Measurements from ENCODE around the gene THY1.

THY1 gene

GRCh38 chr11:119381181-119381988, 41.6 kb downstream of the THY1 start, which contains the start of gene USP2:
TSS of gene USP2 (minus strand) at chr11:119381690. CDS start at chr11:119373480, 8,210 bp downstream.
- POLR2A ChIA-PET = interaction anchor here (0.9 to 1.4 kb wide), 4 partner anchors 14 to 93 kb away, joined by 3 to 4 read pairs (median 4); no protein-coding TSS in a partner anchor
- peak; percentile 96 for DNase-seq (ENCODE audit: extremely low spot score)
- CTCF ChIA-PET = interaction anchor here (0.6 to 4.2 kb wide), 18 partner anchors 8 to 632 kb away, joined by 3 to 20 read pairs (median 4); no protein-coding TSS in a partner anchor
- TF ChIP-seq L3MBTL2 (conservative IDR thresholded peaks at IDR 0.05) = peak; percentile 97
- no peak for TF ChIP-seq ARNT (IDR thresholded peaks at IDR 0.05)

GRCh38 chr11:119380827-119381180, 42.2 kb downstream of the THY1 start:
- ChIA-PET CTCF (interaction anchor here (0.6 to 4.2 kb wide), 18 partner anchors 9 to 632 kb away, joined by 3 to 20 read pairs (median 4); no protein-coding TSS in a partner anchor), POLR2A (interaction anchor here (0.9 to 1.4 kb wide), 4 partner anchors 14 to 94 kb away, joined by 3 to 4 read pairs (median 4); no protein-coding TSS in a partner anchor)
- no peak for DNase-seq (ENCODE audit: extremely low spot score)
- TF ChIP-seq ARNT (IDR thresholded peaks at IDR 0.05) (no peak), L3MBTL2 (conservative IDR thresholded peaks at IDR 0.05) (peak; percentile 31; the same call in 1 of the 2 replicates), CTBP1 (IDR thresholded peaks at IDR 0.05; ENCODE audit: borderline replicate concordance) (no peak), FOXA1 (IDR thresholded peaks at IDR 0.05) (no peak), LEF1 (IDR thresholded peaks at IDR 0.05; ENCODE audit: borderline replicate concordance) (no peak), BHLHE40 (IDR thresholded peaks at IDR 0.05; ENCODE audit: borderline replicate concordance) (no peak), SP1 (IDR thresholded peaks at IDR 0.05) (no peak), TARDBP (IDR thresholded peaks at IDR 0.05) (no peak)

- ChIA-PET POLR2A (interaction anchor here (1.3 to 1.4 kb wide), 2 partner anchors 19 to 95 kb away, joined by 4 read pairs; no protein-coding TSS in a partner anchor), CTCF (interaction anchor here (0.6 to 4.2 kb wide), 11 partner anchors 9 to 633 kb away, joined by 3 to 20 read pairs (median 4); no protein-coding TSS in a partner anchor)
- no peak for TF ChIP-seq ELF4 (IDR thresholded peaks at IDR 0.05)
- TF ChIP-seq L3MBTL2 (conservative IDR thresholded peaks at IDR 0.05) = no peak
- TF ChIP-seq FOXK2 (IDR thresholded peaks at IDR 0.05) = no peak
- TF ChIP-seq PKNOX1 (IDR thresholded peaks at IDR 0.05) = no peak
- no peak for TF ChIP-seq HDGF (IDR thresholded peaks at IDR 0.05; ENCODE audit: borderline replicate concordance)
- TF ChIP-seq BHLHE40 (IDR thresholded peaks at IDR 0.05; ENCODE audit: borderline replicate concordance) = no peak
- no peak for TF ChIP-seq FOXM1 (IDR thresholded peaks at IDR 0.05; ENCODE audit: borderline replicate concordance)
- TF ChIP-seq CTBP1 (IDR thresholded peaks at IDR 0.05; ENCODE audit: borderline replicate concordance) = no peak
- TF ChIP-seq LEF1 (IDR thresholded peaks at IDR 0.05; ENCODE audit: borderline replicate concordance) = no peak
- TF ChIP-seq TARDBP (IDR thresholded peaks at IDR 0.05) = no peak
- TF ChIP-seq ZNF384 (IDR thresholded peaks at IDR 0.05) = no peak
- TF ChIP-seq FOXA1 (IDR thresholded peaks at IDR 0.05) = no peak
- DNase-seq (ENCODE audit: extremely low spot score) = no peak
Measured at GRCh38 chr11:119380160-119380826, 42.7 kb downstream of the THY1 start.

- TF ChIP-seq CTBP1 (IDR thresholded peaks at IDR 0.05; ENCODE audit: borderline replicate concordance) (no peak), FOXA1 (IDR thresholded peaks at IDR 0.05) (no peak), FOXK2 (IDR thresholded peaks at IDR 0.05) (no peak), ARNT (IDR thresholded peaks at IDR 0.05) (no peak), PKNOX1 (IDR thresholded peaks at IDR 0.05) (no peak), SP1 (IDR thresholded peaks at IDR 0.05) (no peak), FOXM1 (IDR thresholded peaks at IDR 0.05; ENCODE audit: borderline replicate concordance) (no peak), L3MBTL2 (conservative IDR thresholded peaks at IDR 0.05) (no peak), ELF4 (IDR thresholded peaks at IDR 0.05) (no peak), TARDBP (IDR thresholded peaks at IDR 0.05) (no peak), SUZ12 (IDR thresholded peaks at IDR 0.05) (no peak)
- POLR2A ChIA-PET = interaction anchor here (0.8 kb wide), 1 partner anchor 11 kb away, joined by 3 read pairs; no protein-coding TSS in a partner anchor
Measured at GRCh38 chr11:119378851-119379465, 44.0 kb downstream of the THY1 start.

GRCh38 chr11:119377961-119378667, 44.9 kb downstream of the THY1 start:
- ChIA-PET POLR2A (no interaction called here), CTCF (interaction anchor here (1.4 to 4.2 kb wide), 2 partner anchors 38 to 40 kb away, joined by 5 to 20 read pairs; no protein-coding TSS in a partner anchor)
- no peak for DNase-seq (ENCODE audit: extremely low spot score)
- no peak for TF ChIP-seq PKNOX1 (IDR thresholded peaks at IDR 0.05)
- TF ChIP-seq FOXM1 (IDR thresholded peaks at IDR 0.05; ENCODE audit: borderline replicate concordance) = no peak
- TF ChIP-seq FOXK2 (IDR thresholded peaks at IDR 0.05) = no peak
- no peak for TF ChIP-seq BHLHE40 (IDR thresholded peaks at IDR 0.05; ENCODE audit: borderline replicate concordance)
- TF ChIP-seq SUZ12 (IDR thresholded peaks at IDR 0.05) = no peak
- TF ChIP-seq L3MBTL2 (conservative IDR thresholded peaks at IDR 0.05) = no peak

More at GRCh38 chr11:119378851-119379465, 44.0 kb downstream of the THY1 start:
- CTCF ChIA-PET = interaction anchor here (0.6 to 4.2 kb wide), 6 partner anchors 13 to 173 kb away, joined by 3 to 20 read pairs (median 4); partner anchors contain the start of gene CBL
- DNase-seq (ENCODE audit: extremely low spot score) = no peak
